ENCODE data around the gene TBC1D22A. TPM values are rescaled to one million over a fixed set of nuclear protein-coding genes. Genes with fewer than 3 reads are reported as not detected.
A peak's percentile ranks its signal among the peaks of the same experiment; 100 is the strongest.

TBC1D22A gene
- total RNA-seq, 1 donor: 17.7 TPM

GRCh38 chr22:47210686-47211085 is 448.2 kb downstream of the TBC1D22A start:
- Histone ChIP-seq H3K9me3 (ENCODE audit: low read depth, low read length) (no peaks in the 10 kb centered on the region), H3K4me2 (ENCODE audit: insufficient read depth, low read length) (no peak overlapping the region), H3K36me3 (ENCODE audit: insufficient read depth, low read length) (no peaks in the 10 kb centered on the region), H3K4me1 (ENCODE audit: insufficient read depth, low read length) (no peaks in the 10 kb centered on the region), H2AFZ (ENCODE audit: low read length) (no peak overlapping the region), H3K79me2 (ENCODE audit: insufficient read depth, low read length) (no peaks in the 10 kb centered on the region), H4K20me1 (ENCODE audit: insufficient read depth, low read length) (no peaks in the 10 kb centered on the region), H3K27ac (ENCODE audit: low read depth, low read length) (no peak overlapping the region), H3K4me3 (ENCODE audit: insufficient read depth, low read length) (no peak overlapping the region), H3K27me3 (ENCODE audit: insufficient read depth, low read length) (no peaks in the 10 kb centered on the region)
- DNase-seq (ENCODE audit: insufficient read length, low spot score, missing footprints): no peak
- TF ChIP-seq CTCF (IDR thresholded peaks at IDR 0.05; ENCODE audit: extremely low read depth, low read depth, low read length): no peak

GRCh38 chr22:47213571-47214230 is 451.3 kb downstream of the TBC1D22A start:
- no peaks in the 10 kb centered on the region for H3K79me2 ChIP-seq (ENCODE audit: insufficient read depth, low read length)
- no peak overlapping the region for H3K27ac ChIP-seq (ENCODE audit: low read depth, low read length)
- no peak overlapping the region for H3K4me2 ChIP-seq (ENCODE audit: insufficient read depth, low read length)
- no peak overlapping the region for H3K4me3 ChIP-seq (ENCODE audit: insufficient read depth, low read length)
- no peaks in the 10 kb centered on the region for H3K27me3 ChIP-seq (ENCODE audit: insufficient read depth, low read length)
- no peaks in the 10 kb centered on the region for H4K20me1 ChIP-seq (ENCODE audit: insufficient read depth, low read length)
- no peaks in the 10 kb centered on the region for H3K36me3 ChIP-seq (ENCODE audit: insufficient read depth, low read length)
- H2AFZ ChIP-seq (ENCODE audit: low read length): no peak overlapping the region
- H3K9me3 ChIP-seq (ENCODE audit: low read depth, low read length): no peaks in the 10 kb centered on the region
- peak; percentile 75 for TF ChIP-seq CTCF (IDR thresholded peaks at IDR 0.05; ENCODE audit: extremely low read depth, low read depth, low read length)
- no peaks in the 10 kb centered on the region for H3K4me1 ChIP-seq (ENCODE audit: insufficient read depth, low read length)
- peak; percentile 46 for DNase-seq (ENCODE audit: insufficient read length, low spot score, missing footprints)

GRCh38 chr22:47215851-47216250 is 453.4 kb downstream of the TBC1D22A start:
- no peaks in the 10 kb centered on the region for H3K9me3 ChIP-seq (ENCODE audit: low read depth, low read length)
- no peaks in the 10 kb centered on the region for H3K4me1 ChIP-seq (ENCODE audit: insufficient read depth, low read length)
- no peak for TF ChIP-seq CTCF (IDR thresholded peaks at IDR 0.05; ENCODE audit: extremely low read depth, low read depth, low read length)
- no peak overlapping the region for H3K4me2 ChIP-seq (ENCODE audit: insufficient read depth, low read length)
- no peaks in the 10 kb centered on the region for H3K79me2 ChIP-seq (ENCODE audit: insufficient read depth, low read length)
- DNase-seq (ENCODE audit: insufficient read length, low spot score, missing footprints): no peak
- no peaks in the 10 kb centered on the region for H3K27me3 ChIP-seq (ENCODE audit: insufficient read depth, low read length)
- no peaks in the 10 kb centered on the region for H3K36me3 ChIP-seq (ENCODE audit: insufficient read depth, low read length)
- no peak overlapping the region for H3K4me3 ChIP-seq (ENCODE audit: insufficient read depth, low read length)
- H4K20me1 ChIP-seq (ENCODE audit: insufficient read depth, low read length): no peaks in the 10 kb centered on the region
- no peak overlapping the region for H2AFZ ChIP-seq (ENCODE audit: low read length)
- H3K27ac ChIP-seq (ENCODE audit: low read depth, low read length): no peak overlapping the region

GRCh38 chr22:47218671-47219070 is 456.2 kb downstream of the TBC1D22A start:
- no peaks in the 10 kb centered on the region for H3K27me3 ChIP-seq (ENCODE audit: insufficient read depth, low read length)
- no peak for DNase-seq (ENCODE audit: insufficient read length, low spot score, missing footprints)
- no peak overlapping the region for H3K4me3 ChIP-seq (ENCODE audit: insufficient read depth, low read length)
- H3K27ac ChIP-seq (ENCODE audit: low read depth, low read length): no peak overlapping the region
- H3K36me3 ChIP-seq (ENCODE audit: insufficient read depth, low read length): no peaks in the 10 kb centered on the region
- H4K20me1 ChIP-seq (ENCODE audit: insufficient read depth, low read length): no peaks in the 10 kb centered on the region
- H3K79me2 ChIP-seq (ENCODE audit: insufficient read depth, low read length): no peaks in the 10 kb centered on the region
- H3K4me2 ChIP-seq (ENCODE audit: insufficient read depth, low read length): no peak overlapping the region
- H3K4me1 ChIP-seq (ENCODE audit: insufficient read depth, low read length): no peaks in the 10 kb centered on the region
- TF ChIP-seq CTCF (IDR thresholded peaks at IDR 0.05; ENCODE audit: extremely low read depth, low read depth, low read length): no peak
- H2AFZ ChIP-seq (ENCODE audit: low read length): no peak overlapping the region
- no peaks in the 10 kb centered on the region for H3K9me3 ChIP-seq (ENCODE audit: low read depth, low read length)

All from osteoblast (primary cell).